Measurements from ENCODE around the gene SND1.
"Not testable (repeated sequence)": the region's sequence is repeated elsewhere in the genome, so short reads cannot be mapped to it uniquely, and the experiment has no call there.

SND1 gene

GRCh38 chr7:127894588-127894987, 242.6 kb downstream of the SND1 start:
- no peak for FAIRE-seq

DNA sequence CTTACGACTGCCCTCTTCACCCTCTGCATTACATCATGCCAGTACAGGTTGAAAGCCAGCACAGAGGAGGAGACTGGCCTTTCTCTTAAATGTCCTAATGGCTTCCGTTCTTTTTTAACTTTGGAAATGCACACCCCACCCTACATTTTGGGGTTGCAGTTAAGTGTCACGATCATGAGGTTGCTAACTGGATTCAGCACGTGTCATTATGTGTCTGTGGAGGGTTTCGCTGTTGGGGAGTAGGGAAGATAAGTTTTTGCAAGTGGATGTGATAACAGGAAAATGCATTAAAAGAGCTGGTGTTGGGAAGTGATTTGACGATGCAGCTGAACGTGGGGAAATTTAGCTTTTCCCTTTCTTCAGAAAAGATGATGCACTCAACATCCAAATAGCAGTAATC, 243.4 kb downstream of the SND1 start:
- FAIRE-seq = no peak

- no peak for FAIRE-seq
Measured at GRCh38 chr7:127895814-127896280, 243.9 kb downstream of the SND1 start.

DNA sequence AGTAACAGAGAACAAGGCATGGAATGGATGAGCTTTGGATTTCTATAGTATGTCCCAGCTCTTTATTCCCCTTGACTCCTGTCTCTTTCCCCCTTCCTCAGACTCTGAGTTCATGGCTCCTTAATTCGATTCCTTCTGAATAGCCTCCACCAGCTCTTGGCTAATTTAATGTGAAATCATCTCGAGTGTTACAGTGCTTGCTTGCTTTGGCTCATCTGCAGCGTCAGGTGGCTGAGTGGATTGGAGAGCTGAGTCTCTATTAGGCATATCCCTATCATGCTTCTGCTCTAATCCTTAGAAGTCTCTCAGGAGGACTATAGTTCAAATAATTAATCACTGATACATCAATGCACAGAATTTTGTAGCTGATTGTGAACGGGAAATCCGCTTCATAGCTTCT, 244.7 kb downstream of the SND1 start:
- no peak for FAIRE-seq

DNA sequence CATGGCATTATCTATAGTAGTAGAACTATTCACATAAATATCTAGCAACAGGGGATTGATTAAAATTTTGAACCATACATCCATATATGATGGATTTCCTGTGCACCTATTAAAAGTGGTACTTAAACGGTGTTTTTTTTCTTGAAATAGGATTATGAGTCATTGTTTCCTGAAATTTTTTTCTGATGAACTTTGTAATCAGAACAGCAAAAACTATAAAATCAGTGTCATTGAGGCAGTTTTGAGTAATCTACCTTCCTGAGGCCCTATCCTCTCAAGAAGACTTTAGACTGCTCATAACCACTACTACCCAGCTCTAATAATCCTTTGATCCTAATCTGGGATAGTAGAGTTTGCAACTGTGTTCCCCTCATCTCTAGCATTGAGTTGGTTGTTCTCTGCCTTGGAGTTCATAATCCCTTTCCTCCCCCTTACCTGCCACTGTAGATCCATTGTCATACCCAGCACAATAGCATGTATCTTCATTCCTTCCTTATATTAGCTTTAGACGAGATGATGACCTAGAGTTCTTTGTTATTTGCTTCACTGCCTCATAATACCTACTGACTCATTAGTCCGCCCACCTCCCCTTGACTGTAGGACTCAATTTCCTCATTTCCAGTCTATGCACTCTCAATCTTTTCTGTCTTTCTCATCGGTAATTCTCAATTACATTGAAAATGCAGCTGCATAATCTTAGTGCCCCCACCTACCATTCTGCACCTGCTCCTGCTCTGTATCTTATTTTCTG, 245.9 kb downstream of the SND1 start:
- FAIRE-seq = no peak

- FAIRE-seq = no peak
Measured at GRCh38 chr7:127899411-127899810, 247.4 kb downstream of the SND1 start.

DNA sequence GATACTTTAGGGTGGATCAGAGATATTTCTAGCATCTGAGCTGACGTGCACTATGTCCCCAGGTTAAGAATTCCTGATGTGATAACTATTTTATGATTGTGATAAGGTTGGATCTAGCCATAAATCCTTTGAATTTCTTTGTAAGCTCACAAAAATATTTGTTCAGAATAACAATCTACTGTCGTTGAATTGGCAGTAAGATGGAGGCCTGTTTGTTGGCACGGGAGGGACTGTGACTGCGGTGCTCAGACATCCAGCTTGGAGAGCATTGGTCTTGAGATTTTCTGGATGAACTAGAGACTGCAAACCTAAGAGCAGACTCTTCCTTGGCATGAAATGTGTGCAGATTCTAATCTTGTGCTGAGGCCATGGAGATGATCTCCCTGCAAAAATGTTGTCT, 248.1 kb downstream of the SND1 start:
- FAIRE-seq = no peak

DNA sequence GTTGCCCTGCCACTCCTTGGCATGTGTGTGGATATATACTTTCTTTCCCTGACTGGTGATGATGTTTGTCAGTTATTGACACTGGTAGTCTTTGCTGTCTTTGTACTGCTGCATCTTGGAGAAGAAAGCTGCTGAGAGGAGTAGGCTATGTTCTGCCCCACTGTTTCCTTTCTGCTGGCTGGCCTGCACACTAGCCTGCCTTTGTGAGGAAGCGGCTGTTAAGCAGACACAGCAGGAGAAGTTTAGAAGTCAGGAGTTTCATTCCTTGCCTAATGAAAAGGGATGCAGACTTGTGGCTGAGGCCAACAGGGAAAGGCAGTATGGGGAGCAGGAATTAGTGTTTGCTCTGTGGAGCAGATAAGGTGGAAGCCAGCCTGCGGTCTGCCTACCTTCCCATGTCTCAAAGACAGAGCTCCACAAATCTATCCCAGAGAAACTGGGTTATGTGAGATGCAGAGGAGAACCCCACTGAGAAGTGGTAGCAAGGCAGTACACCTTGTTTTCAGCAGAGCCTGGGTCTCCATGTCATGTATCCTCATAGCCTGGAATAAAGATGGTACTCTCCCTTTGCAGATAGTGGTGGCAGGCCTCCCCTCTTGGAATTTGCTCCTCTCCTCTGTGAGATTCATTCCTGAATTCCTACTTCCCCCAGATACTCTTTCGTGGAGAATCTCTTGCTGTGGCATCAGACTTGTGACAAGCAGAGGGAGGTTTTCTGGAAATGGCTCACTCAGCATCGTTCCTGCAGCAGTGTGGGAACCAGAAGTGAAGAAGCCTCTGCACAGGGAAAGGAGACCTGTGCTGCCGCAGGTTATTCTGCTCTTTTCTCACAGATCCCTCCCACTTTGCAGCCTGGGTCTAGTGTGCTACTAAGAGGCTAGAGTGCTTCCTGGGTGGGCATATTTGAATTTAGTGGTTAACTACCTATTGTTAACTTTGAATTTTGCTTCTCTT, 249.0 kb downstream of the SND1 start:
- FAIRE-seq = no peak

- FAIRE-seq = no peak
Measured at GRCh38 chr7:127901895-127902703, 250.1 kb downstream of the SND1 start.

DNA sequence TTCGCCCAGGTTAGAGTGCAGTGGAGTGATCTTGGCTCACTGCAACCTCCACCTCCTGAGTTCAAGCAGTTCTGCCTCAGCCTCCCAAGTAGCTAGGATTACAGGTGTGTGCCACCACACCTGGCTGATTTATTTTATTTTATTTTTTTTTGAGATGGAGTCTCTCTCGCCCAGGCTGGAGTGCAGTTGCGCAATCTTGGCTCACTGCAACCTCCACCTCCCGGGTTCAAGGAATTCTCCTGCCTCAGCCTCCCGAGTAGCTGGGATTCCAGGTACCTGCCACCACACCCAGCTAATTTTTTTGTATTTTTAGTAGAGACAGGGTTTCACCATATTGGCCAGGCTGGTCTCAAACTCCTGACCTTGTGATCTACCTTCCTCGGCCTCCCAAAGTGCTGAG, 250.8 kb downstream of the SND1 start:
- FAIRE-seq = not testable (repeated sequence)

GRCh38 chr7:127903892-127904669, 252.1 kb downstream of the SND1 start:
- FAIRE-seq = no peak

DNA sequence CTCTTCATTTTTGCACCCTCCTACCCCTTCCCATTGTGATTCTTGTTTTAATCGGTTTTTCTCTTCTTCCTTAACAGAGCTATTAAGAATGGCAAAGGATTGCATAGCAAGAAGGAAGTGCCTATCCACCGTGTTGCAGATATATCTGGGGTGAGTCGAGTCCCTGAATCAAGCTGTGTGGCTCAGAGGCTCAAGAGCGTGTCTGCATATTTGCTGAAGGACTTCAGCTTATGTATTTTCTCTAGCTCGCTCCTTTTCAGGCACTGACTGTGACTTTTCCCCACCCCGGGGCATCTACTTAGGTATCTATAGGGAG, 252.6 kb downstream of the SND1 start:
- FAIRE-seq = no peak

- FAIRE-seq = no peak
Measured at GRCh38 chr7:127905021-127905420, 253.0 kb downstream of the SND1 start.

DNA sequence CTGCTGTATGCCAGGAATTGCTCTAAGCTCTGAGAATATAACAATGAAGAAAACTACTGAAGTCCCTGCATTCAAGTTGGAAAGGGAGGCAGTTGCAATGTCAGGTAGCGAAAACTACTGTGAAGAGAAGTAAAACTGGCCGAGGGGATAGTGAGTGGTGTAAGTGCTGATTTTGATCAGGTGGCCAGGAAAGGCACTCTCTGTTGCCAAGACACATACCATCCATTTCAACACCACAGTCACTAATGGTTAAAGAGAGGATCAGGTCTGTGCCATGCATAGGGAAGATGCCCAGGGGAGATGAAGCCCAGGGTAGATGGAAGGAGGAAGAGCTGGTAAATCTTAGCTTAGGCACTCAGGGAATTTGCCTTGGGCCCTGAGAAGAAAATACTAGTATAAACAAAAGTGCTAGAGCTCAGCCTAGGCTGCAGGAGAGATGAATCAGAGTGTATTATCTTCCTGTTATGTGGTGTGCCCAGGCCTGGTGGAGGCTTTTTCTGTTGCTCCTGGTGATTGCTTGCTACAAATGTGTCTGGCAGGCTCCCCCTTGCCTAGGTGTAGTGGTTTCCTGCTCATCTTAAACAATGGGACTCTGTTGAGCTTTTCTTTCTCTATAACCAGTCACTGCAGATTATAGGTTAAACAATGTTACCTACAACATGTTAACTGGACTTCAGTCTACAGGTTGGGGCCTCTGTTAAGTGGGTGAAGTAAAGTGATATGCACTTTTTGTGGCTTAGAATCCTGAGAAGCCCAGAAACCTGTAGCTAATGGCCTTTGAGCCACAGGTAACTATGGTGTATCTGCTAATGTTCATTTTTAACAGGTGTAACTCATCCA, 253.7 kb downstream of the SND1 start:
- no peak for FAIRE-seq

DNA sequence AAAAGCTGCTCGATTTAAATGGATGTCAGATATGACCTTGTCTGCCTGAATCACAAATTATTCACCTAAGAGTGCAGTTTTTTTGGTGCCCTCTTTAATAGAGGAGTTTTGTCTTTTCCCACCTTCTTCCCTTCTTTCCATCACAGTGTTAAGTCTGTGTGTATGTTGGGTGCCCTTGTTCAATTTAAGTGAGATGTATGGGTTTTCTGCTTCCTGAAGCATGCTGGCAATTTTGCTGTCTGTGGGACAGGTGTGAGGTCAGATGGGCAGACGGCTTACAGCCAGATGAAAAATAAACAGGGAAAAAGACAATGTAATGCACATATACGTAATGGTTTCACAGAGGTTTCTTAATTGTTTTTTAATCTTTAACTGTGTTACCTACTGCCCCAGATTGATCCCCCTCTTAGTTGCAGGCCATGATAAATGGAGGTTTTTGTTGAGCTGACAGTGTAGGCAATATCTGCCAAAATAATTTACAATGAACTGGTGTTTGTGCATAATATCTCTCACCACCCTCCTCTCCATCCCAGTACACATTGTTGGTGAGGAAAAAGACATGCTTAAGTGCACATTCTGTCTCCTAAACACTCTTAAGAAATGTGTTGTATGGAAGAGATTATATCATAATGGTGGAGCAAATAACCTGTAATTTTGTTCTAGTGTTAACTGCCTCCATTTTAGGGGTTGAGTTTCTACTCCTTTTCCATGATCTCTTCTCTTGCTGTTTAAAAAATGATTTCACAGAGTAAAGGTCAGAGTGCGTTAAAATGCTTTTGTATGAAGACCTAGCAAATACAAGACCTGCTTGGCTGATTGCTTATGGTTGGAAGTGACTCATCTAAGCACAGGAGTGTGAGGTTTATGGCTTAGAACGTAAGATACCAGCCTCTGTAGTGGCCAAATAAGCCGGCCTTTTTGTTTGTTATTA, 255.4 kb downstream of the SND1 start:
- FAIRE-seq = no peak

GRCh38 chr7:127908430-127909258, 256.6 kb downstream of the SND1 start:
- FAIRE-seq = no peak

DNA sequence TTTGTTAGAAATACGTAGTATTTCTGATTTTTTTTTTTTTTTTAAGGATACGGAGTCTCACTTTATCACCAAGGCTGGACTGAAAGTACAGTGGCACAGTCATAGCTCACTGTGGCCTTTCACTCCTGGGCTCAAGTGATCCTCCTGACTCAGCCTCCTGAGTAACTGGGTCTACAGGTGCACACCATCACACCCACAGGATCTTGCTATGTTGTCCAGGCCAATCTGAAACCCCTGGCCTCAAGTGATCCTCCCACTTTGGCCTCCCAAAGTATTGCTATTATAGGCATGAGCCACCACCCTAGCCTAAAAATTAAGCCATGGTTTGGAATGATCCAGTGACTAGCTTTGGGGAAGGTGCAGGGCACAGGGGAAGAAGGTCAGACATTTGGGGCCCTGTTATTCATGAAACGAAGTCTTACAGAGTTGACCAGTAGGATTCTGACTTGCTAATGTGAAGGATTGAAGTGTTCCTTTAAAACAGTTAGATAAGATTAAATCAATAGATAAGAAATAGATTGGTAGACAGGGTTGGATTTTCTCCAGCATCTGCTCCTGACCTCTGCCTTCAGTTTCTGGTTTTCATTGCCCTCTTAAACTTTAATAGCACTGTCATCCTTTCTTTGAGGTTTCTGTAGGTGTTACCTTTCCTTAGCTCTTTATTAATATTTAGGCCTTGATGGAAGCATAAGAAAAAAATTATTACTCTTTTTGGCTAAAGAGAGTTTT, 257.6 kb downstream of the SND1 start:
- no peak for FAIRE-seq

- FAIRE-seq = no peak
Measured at GRCh38 chr7:127910670-127911069, 258.7 kb downstream of the SND1 start.
